Activated T-cell treated with anti-CD3 and anti-CD28 coated beads for 48 hours (primary cell): ENCODE data around the gene DLGAP1.

Source experiments
- DNase-seq: peaks from one replicate; pipeline ENCODE4 v3.0.0-alpha.2; 2020; ENCODE audit warnings: low read depth

DLGAP1 gene

DNA sequence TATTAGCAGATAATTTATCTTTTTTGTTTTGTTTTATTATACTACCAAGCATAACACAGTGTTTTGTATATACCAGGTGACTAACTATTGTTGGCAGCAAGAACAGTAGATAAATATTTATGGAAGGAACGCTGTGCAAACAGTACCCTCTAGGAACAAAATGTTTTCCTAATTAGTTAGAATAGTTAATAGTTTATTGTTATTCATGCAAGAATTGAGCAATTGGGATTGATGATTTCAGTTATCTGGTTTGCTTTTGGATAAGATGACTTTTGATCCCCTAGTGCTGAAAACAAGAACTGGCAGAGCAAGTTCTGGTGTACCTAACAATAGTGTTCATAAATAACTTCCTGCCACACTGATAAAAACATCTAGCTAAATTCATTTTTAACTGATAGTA lies 681.8 kb downstream of the DLGAP1 start:
- DNase-seq = no peak

GRCh38 chr18:3771121-3771971 lies 683.8 kb downstream of the DLGAP1 start:
- DNase-seq = peak; percentile 83

GRCh38 chr18:3761266-3761665 lies 693.8 kb downstream of the DLGAP1 start:
- no peak for DNase-seq

DNA sequence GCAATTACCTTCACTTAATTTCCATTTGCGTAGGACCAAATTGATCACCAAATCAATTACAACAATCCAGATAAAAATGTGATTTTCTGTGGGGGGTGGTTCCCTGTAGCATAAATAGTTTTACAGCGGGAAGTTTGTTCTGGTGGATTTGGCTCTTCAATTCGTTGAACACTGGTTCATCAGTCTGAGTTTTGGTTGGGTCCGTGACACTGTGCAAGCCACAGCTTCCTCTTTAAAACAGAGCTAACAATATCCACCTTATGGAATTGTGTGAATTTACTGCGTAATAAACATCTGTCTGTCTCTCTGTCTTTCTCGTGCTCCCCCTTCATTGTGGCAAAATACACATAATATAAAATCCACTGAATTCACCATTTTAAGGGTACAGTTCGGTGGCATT lies 694.4 kb downstream of the DLGAP1 start:
- DNase-seq = no peak

DNA sequence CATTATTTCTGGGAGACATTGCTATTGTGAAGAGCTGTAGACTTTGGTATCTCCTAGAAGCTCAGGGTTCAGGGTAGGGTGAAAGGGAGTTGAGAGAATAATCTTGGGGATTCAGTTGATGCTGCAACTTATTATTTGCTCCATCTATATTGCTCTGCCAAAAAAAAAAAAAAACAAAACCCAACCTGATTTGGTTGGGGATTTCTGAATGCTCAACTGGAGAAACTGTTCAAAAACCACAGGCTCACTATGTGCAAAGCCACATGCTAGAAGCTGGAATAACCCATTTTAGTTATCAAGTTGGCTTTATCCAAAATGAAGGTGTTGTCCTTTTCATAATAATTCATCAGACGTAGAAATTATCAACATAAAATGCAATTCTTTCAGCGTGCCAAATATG lies 696.0 kb downstream of the DLGAP1 start:
- DNase-seq = no peak

DNA sequence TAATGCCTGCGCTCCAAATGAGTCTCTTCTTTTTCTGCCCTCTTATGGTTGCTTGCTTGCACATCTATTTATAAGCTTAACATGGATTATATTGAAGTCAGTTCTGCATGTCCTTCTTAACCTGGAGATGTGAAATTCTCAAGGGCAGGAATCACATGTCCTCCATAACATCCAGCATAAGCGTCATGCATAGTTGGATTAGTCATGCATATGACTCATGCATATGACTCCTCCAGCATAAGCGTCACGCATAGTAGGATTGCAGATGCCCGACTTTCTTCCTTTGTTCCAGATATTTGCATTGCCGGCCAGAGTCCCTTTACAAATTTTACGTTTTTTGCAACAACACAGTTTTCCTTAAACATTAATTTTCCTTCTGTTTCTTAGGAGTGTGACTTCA lies 696.6 kb downstream of the DLGAP1 start:
- no peak for DNase-seq

DNA sequence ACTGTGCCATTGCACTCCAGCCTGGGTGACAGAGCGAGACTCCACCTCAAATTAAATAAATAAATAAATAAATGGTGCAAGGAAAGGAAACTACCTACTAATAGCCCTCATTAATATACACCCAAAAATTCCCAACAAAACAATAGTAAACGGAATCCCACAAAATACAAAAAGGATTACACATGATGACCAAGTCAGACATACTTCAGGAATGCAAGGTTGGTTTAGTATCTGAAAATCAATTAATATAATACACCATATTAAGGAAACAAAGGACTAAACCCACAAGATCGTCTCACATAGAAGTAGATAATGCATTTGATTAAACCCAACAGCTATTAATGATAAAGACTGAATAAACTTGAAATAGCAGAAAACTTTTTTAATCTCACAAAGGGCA lies 697.7 kb downstream of the DLGAP1 start:
- DNase-seq = no peak

GRCh38 chr18:3753106-3753505 lies 702.0 kb downstream of the DLGAP1 start:
- DNase-seq = no peak

DNA sequence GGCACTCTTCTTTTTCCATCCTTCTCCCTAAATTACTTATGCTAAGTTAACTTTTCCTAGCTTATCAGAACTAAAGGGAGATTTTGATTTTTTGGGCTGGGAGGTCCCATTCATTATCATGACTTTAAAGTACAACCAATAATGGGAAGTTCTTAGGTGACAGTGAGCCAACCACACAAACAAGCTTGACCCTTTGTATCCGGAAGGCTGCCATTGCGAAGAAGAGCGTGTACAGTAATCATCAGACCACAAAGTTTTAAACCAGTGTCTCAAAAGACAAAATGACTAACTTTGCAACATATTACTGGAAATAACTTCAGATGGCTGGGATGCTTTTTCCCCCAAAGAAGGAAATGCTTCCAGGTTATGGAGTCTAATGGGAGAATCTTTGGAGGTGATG lies 707.0 kb downstream of the DLGAP1 start:
- DNase-seq = no peak

- DNase-seq = no peak
Measured at GRCh38 chr18:3747176-3747973, 707.7 kb downstream of the DLGAP1 start.

DNA sequence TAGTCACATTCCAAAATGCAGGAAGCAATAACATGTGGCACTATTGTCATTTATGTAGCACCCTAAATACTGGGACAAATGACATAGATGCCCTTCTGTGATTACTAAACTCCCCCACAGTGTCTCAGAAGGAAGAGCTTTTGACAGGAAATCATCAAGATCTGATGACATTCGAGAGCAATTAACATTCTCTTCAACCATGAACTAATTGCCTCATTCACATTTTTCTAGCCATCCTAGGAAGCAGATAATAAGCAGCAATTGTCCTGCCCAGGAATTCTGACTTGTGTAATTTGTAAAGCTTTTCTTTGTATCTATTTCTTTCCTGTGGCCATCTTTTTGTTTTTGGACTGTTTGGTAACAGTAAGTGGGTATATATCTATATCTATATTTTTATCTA lies 712.6 kb downstream of the DLGAP1 start:
- no peak for DNase-seq

GRCh38 chr18:3741333-3741732 lies 713.8 kb downstream of the DLGAP1 start:
- DNase-seq = no peak

DNA sequence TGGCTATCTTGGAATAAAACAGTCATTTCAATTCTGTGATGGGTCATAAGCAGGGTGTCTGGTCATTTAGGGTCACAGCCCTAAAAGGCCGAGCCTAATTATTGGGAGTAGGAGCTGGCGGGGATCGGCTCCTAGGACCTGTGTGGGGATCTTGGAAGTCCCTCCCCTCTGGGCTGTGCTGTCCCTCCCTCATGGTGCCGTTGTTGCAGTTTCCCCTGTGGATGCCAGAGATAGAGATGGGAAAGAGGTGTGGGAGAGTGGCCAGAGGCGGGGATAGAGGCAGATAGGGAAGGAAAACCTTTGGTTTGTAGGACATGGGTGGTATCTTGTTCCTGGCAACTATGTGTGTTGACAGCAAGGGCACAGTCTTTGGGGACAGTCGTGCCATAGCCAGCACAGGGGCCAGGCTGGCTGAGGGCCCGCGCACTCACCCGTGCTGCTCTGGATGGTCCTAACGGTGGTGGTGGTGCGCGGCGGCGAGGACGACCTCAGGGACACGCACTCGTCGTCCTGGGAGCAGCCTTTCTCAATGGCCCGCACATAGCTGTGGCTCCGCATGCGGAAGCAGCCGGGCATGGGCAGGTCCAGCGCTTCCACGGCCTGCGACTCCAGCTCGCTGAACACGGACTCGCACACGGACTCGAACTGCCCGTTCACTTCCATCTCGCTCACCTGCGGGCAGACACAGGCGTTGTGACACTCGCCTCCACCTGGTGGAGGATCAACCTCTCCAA lies 726.2 kb downstream of the DLGAP1 start:
- no peak for DNase-seq

GRCh38 chr18:3727274-3727673 lies 727.8 kb downstream of the DLGAP1 start:
- DNase-seq = no peak

GRCh38 chr18:3726238-3726951 lies 728.7 kb downstream of the DLGAP1 start:
- DNase-seq = no peak

DNA sequence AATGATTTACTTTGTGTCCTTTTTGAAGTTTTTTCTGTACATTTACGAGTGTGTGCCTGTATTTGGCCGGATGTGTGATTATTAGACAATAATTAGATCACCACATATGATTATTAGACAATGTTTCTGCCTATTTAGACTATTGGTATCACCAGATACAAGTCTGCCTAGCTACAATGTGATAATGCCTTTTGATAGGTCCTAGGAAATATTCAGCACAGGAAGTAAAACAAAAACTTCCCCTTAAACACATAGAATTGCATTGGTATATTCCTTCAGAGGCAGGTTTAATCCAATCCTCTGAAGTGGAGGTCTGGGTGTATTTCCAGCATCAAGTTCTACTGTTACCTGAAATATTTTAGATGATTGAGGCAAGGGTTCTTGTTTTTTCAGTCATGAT lies 730.0 kb downstream of the DLGAP1 start:
- DNase-seq = no peak

GRCh38 chr18:3723554-3723953 lies 731.6 kb downstream of the DLGAP1 start:
- DNase-seq = no peak

DNA sequence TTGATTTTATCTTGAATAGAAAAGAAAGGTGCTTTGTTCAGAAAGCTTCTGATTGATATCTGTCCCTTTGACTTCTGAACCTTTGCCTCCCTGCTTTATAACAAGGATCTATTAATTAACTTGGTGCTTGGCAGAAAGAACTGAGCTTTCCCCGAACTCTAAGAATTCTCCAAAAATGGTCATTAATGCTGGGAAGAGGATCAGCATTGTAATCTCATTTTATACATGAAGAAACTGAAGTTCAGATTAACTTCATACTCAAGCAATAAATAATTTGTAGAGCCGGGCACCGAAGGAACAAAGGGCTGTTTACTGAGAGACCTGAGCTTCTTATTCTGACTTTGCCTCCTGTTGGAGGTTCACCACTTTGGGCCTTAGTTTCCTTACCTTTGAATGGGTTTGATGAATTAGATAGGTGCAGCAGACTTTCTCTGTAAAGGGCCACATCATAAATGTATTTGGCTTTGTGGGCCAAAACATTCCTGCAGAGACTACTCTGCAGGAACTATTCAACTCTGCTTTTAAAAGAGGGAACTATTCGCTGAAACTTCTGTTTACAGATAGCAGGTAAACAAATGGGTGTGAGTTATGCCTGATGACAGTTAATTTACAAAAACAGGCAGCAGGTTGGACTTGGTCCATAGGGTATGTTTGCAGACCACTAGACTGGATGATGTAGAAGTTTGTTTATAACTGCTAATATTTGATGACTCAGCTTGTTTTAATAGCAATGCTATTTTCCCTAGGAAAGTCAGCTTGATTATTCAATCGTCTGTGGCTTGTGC lies 732.3 kb downstream of the DLGAP1 start:
- no peak for DNase-seq

GRCh38 chr18:3721771-3722648 lies 733.1 kb downstream of the DLGAP1 start:
- no peak for DNase-seq
